Measurements from ENCODE around the gene CYP19A1.

DNA sequence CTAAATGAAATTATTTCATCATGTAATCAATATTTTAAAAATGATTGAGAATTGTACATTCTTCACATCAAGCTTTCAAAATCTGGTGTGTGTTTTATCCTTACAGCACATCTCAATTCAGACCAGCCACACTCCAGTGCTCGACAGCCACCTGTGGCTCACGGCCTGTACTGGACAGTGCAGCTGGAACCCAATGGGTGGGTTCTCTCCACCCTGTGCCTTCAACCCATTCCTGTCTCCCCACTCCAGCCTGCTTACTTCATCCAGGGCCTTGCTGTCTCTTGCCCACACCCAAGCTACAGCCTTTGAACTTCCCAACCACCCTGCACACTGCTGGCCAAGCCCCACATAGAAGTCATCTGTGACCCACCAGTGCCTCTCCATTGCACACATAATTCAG is 17.6 kb downstream of the CYP19A1 start:
- TF ChIP-seq POLR2A (IDR thresholded peaks at IDR 0.05; ENCODE audit: low read length) (no peak), GATA1 (IDR thresholded peaks at IDR 0.05; ENCODE audit: low read depth, low read length) (no peak)

Measured in erythroblast (primary cell).